Measurements from ENCODE around the gene PCBP3. TPM values are rescaled to one million over a fixed set of nuclear protein-coding genes. Genes with fewer than 3 reads are reported as not detected.
A peak's percentile ranks its signal among the peaks of the same experiment; 100 is the strongest.

The PCBP3 gene
- total RNA-seq, 1 donor from 2014 or later = 72.7 TPM

DNA sequence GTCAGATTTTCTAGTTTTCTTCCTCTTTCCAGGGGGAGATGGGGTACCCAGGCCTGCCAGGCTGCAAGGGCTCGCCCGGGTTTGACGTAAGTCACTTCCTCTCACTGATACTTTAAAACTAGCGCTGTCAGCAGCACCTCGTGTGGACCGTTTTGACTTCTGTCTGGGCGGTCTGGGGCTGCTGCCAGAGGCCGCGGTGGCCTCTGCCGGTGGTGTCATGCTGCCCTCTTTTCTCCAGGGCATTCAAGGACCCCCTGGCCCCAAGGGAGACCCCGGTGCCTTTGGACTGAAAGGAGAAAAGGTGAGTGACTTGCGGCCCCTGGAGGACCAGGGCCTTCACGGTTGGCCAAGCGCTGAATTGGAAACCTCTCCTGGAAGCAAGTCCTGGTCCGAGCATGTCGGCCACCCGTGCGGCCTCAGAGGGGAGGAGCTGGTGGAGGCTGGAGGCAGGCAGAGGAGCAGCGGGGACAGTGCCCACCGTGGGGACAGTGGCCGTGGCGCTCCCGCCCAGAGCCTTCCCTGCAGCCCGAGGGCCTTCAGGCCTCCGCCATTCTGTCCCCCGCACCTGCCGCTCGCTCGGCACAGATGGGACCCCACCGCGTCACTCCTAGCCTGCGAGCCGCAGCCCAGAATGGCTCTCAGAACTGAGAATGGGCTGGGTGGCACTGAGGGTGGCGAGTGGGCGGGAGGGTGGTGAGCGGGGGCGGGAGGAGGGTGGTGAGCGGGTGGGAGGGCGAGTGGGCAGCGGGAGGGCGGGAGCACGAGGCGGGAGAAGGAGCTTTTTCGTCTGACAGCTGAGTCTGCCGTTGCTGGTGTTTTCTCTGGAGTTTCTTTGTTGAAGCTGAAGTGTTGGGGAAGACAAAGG is 347.4 kb downstream of the PCBP3 start:
- H3K4me3 Mint-ChIP-seq (ENCODE audit: unreplicated experiment) = no peak overlapping the region
- H3K9me3 Mint-ChIP-seq (ENCODE audit: unreplicated experiment) = no peaks in the 10 kb centered on the region
- peaks cover 6% of the 10 kb centered on the region for H3K27me3 Mint-ChIP-seq (ENCODE audit: unreplicated experiment)
- no peak overlapping the region for H3K27ac Mint-ChIP-seq (ENCODE audit: unreplicated experiment)
- H3K4me1 Mint-ChIP-seq (ENCODE audit: low read depth, unreplicated experiment) = peaks cover 7% of the 10 kb centered on the region
- DNase-seq = peak; percentile 16
- TF ChIP-seq, protein P1, sequence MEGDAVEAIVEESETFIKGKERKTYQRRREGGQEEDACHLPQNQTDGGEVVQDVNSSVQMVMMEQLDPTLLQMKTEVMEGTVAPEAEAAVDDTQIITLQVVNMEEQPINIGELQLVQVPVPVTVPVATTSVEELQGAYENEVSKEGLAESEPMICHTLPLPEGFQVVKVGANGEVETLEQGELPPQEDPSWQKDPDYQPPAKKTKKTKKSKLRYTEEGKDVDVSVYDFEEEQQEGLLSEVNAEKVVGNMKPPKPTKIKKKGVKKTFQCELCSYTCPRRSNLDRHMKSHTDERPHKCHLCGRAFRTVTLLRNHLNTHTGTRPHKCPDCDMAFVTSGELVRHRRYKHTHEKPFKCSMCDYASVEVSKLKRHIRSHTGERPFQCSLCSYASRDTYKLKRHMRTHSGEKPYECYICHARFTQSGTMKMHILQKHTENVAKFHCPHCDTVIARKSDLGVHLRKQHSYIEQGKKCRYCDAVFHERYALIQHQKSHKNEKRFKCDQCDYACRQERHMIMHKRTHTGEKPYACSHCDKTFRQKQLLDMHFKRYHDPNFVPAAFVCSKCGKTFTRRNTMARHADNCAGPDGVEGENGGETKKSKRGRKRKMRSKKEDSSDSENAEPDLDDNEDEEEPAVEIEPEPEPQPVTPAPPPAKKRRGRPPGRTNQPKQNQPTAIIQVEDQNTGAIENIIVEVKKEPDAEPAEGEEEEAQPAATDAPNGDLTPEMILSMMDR (IDR thresholded peaks at IDR 0.05; ENCODE audit: partially characterized antibody, unreplicated experiment) = no peak
- no peaks in the 10 kb centered on the region for H3K36me3 Mint-ChIP-seq (ENCODE audit: unreplicated experiment)

DNA sequence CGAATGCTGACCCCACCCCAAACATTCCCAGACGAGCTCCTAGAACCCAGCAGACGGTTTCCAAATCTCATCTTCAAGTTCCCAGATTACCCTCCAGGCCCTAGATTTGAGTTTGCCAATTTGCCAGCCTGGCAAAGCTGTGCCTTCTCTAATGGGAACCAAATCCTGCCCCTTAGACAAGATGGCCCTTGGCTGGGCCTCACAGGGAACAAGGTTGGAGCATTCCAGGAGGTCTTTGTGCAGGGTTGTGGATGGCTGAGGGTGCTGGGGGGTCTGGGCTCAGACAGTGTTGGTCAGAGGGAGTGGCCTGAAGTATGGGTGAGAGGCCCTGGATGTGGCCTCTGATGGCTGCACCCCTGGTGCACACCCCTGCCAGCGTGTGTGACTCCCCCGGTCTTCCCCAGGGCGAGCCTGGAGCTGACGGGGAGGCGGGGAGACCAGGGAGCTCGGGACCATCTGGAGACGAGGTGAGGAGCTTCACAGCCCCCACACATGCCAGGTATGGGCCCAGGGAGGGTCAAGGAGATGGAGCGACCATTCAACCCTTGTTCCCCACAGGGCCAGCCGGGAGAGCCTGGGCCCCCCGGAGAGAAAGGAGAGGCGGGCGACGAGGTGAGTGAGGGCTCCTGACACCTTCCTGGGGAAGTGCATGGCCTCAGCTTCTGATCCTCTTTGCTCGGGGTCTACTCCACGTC is 348.2 kb downstream of the PCBP3 start:
- Mint-ChIP-seq H3K27me3 (ENCODE audit: unreplicated experiment) (peaks cover 9% of the 10 kb centered on the region), H3K36me3 (ENCODE audit: unreplicated experiment) (no peaks in the 10 kb centered on the region), H3K27ac (ENCODE audit: unreplicated experiment) (no peak overlapping the region)

More for the DNA sequence above, 348.2 kb downstream of the PCBP3 start:
- Mint-ChIP-seq H3K9me3 (ENCODE audit: unreplicated experiment) (no peaks in the 10 kb centered on the region), H3K4me1 (ENCODE audit: low read depth, unreplicated experiment) (peaks cover 7% of the 10 kb centered on the region), H3K4me3 (ENCODE audit: unreplicated experiment) (no peak overlapping the region)
- TF ChIP-seq, protein P1 (IDR thresholded peaks at IDR 0.05; ENCODE audit: partially characterized antibody, unreplicated experiment) = no peak
- peak; percentile 8 for DNase-seq

Other genes with a start within 250 kb of the PCBP3 start
- gene COL18A1, start 238.6 kb upstream of the PCBP3 start, total RNA-seq (ENCODE audit: unreplicated experiment) = 9.5 TPM
- gene SLC19A1, start 101.3 kb upstream of the PCBP3 start, total RNA-seq (ENCODE audit: unreplicated experiment) = 53.3 TPM